AG09319 (cell line): ENCODE results near the gene TMEM86B.

Source experiments
- DNase-seq: peaks from one replicate; pipeline ENCODE4 v3.0.0-alpha.2; 2010; ENCODE audit warnings: low read depth; ENCODE audit errors: extremely low read depth
- TF ChIP-seq, protein P1 (sequence below): IDR thresholded peaks from 2 replicates; pipeline ENCODE4 v1.5.1; 2011; ENCODE audit warnings: low read depth, mild to moderate bottlenecking, inconsistent platforms, low read length, moderate library complexity

Gene TMEM86B

DNA sequence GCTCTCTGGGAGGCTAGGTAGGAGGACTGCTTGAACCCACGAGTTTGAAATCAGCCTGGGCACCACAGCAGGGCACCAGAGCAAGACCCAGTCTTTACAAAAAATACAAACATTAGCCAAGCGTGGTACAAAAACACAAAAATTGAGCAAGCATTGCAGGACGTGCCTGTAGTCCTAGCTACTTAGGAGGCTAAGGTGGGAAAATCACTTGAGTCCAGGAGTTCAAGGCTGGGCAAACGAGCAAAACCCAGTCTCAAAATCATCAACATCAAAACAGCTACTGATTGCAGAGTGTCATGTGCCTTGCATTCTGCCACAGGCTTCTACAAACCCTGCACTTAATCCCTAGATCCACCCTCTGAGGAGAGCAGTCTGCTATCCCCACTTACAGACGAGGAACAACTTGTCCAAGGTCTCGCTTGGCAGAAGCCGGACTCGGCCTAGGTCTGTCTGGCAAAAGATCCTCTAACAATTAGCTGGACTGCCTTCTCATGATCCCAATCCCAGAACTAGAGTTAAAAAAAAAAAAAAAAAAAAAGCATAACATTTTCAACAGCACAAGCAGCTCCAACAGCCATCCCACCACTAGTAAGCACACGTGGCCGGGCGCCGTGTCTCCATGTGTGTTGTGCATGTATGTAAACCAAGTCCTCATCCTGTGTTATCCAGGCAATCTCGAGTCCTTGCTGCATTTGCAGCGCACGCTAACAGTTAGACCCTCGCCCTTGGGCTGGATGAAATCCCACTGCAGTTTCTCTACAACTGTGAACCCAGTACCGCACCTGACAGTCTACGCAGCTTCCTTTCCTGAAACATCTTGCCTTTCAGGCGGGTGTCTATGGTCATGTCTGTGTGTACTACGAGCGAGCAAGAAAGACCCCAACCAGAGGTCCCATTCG is 28.2 kb upstream of the TMEM86B start:
- no peak for DNase-seq

DNA sequence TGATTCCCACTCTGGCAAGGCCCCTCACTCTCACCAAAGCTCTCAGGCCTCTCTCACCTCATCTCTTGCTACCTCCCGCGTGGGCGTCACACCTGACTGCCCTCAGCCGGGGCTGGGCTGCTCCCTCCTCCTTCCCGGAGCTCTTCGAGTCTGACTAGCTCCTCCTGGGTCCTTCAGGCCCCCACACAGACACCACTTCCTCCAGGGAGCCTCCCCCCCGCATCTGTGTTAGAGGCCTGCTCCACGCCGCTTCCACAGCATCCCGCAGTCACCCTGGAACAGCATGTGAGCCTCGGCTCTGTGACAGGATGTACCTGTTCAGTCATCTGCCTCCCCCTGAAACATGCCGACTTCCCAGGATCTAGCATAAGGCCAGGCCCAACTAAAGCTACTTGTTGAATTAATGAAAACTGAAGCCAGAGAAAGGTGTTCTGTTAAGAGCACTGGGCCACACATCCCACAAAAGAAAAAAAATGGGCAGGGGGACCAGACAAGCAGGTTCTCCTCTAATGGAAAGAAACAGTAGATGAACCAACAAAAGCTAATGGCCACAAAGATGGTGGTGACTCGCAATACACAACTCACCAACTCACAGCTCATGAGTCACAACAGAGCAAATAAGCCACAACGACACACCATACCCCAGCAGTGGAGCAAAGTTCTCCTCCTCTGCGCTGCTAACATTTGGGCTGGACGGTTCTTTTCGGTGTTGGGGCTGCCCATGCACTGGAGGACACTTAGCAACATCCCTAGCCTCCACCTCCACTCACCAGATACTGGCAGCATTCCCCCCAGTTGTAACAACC is 27.3 kb upstream of the TMEM86B start:
- TF ChIP-seq, protein P1, sequence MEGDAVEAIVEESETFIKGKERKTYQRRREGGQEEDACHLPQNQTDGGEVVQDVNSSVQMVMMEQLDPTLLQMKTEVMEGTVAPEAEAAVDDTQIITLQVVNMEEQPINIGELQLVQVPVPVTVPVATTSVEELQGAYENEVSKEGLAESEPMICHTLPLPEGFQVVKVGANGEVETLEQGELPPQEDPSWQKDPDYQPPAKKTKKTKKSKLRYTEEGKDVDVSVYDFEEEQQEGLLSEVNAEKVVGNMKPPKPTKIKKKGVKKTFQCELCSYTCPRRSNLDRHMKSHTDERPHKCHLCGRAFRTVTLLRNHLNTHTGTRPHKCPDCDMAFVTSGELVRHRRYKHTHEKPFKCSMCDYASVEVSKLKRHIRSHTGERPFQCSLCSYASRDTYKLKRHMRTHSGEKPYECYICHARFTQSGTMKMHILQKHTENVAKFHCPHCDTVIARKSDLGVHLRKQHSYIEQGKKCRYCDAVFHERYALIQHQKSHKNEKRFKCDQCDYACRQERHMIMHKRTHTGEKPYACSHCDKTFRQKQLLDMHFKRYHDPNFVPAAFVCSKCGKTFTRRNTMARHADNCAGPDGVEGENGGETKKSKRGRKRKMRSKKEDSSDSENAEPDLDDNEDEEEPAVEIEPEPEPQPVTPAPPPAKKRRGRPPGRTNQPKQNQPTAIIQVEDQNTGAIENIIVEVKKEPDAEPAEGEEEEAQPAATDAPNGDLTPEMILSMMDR = no peak
- no peak for DNase-seq

More for the DNA sequence above, 28.2 kb upstream of the TMEM86B start:
- TF ChIP-seq, protein P1 = no peak

DNA sequence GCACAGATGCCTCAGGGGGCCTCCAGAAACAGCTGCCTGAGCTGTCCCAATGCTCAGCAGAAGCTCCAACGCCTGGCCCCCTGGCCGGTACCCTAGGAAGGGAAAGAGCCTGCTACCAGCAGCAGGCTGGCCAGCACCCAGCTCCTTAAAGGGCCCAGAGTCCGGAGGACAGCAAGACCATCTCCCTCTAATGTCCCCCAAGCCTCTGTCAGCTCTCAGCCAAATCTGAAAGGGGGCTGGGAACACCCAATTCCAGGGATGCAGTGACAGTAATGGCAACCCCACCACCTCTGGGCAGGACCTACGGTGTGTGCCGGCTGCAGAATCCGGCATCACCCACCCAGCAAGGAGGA is 26.0 kb upstream of the TMEM86B start:
- no peak for DNase-seq
- TF ChIP-seq, protein P1 = no peak

DNA sequence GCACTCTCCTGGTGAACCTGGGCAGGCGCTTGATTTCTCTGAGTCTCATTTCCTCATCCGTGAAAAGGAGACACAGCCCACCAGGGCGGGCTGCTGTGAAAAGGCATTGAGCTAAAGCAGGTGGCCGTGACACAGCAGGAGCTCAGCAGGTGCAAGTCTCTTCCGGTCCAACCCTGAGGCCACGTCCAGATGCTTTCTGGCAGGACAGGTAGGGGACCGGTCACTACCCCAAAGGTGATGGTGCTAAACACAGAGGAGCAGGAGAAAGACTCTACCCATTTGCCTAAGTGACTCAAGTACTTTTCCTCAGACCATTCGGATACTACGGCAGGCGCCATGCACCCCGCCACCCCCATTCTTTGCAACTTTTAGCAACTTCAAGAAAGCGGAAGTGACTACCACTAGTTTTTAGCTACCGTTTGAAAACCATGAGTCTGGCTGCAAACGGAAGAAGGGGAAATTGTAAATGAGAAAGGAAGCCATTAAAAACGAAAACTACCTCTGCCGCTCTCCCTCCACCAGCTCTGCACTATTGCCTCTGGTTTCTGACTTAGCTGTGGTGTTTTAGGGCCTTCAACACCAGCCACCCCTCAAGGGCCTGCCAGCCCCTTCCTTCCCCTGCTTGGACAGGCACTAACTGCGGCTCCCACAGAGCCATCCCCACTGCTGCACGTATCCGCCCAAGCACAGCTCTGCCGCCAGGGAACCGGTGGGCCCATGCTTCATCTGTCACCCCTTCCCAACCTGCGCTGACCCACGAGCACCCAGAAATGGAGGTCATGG is 25.5 kb upstream of the TMEM86B start:
- TF ChIP-seq, protein P1 = no peak
- no peak for DNase-seq

DNA sequence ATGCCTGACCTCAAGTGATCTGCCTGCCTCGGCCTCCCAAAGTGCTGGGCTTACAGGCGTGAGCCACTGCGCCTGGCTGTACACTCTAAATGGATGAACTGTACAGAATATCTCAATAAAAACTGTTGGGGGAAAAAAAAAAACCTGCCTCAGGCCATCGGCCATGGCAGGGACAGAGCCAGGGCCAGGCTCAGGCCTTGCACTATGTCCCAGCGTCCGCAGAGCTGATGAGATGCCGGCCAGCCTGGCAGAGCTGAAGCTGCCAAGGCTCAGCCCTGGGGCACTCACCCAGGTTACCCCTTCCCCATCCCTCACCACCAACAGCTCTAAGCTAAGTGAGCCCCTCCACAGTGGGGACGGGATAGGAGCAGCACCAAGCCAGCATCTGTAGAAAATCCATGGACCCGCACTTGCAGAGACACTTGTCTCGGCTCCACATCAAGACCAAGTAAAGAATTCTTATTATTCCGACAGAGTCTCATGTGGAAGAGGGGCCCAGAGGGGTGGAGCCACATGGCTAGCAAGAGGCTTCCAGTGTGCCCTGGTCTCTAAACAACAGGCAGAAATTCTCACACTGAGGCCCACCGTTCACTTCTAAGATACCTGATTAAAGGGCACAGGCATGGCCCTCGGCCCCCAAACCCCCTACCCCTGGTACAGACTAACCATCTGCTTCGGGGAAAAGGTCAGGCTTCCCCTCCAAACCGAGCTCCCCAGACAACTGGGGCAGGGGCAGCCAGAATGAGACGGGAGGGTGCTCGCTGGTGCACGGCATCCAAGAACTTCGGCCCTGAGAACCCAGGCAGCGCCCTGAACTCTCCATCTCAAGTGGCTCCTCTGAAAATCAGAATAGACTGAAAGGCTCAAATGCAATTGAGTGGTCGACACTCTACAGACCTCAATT is 24.4 kb upstream of the TMEM86B start:
- no peak for DNase-seq
- TF ChIP-seq, protein P1 = no peak

DNA sequence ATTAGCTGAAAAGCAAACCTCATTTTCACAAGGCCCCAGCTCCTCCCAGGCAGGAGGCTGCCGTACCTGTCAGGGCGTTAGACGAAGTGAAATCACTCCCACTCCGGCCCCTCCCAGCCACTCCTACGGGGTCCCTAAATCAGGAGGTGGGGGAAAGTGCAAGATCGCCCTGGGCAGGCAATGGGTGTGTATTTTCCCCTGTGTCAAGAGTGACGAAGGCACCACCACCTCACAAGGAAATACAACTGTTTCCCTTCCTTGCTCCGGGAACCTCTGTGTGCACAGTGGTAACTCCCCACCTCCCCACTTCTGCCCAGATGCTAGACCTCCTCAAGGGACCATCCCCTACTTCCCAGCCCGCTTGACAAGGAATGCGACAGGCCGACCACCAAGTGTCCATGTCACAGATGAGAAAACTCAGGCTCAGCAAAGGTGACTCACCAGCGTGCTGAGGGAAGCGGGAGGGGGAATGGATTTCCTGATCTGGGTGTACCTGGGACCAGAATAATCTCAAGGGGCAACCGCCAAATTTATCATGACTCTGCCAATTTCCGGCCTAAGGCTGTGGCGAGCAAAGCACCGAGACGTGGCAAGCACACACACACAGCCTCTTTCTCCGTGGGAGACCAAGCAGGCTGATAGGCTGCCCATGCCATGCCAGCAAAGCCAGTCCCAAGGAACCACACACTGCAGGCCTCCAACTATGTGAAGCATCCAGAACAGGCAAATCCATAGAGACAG is 22.9 kb upstream of the TMEM86B start:
- TF ChIP-seq, protein P1 = no peak
- no peak for DNase-seq
